ENCODE data around the gene WDFY2.
"Not testable (repeated sequence)": the region's sequence is repeated elsewhere in the genome, so short reads cannot be mapped to it uniquely, and the experiment has no call there.

The WDFY2 gene

DNA sequence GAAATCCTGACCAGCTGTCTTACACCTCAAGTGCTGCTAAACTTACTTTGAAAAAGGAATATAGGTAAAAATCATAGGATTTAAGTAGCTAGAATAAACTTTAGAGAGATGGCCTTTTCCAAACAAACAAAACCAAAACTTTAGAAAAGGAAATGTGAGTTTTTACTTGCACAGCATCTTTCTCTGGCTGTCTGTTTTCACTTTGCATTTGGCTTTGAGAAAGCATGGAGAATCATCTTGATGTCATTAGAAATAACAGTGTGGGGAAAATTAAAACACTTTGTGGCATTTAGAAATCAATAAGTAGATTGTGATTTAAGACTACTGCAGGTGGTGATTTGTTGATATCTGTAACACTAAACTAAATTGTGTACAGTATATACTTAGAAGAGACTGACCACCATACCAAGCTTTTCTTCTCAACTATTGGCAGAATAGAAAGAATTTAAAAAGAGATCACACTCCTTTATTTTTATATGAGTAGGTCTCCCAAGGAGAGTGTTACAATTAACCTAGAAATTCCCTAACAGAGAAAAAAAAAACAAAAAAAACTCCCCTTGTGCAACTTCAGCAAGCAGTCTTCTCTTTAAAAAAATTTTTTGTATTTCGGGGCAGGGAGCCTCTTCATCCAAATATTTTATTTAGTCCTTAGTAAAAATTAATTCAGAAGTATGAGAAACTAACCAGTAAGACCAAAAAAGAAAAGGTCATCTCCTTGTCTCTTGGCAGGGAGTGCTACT lies 6.1 kb downstream of the WDFY2 start:
- no peaks in the 10 kb centered on the region for H3K27me3 ChIP-seq (ENCODE audit: control insufficient read depth in 1 of 2, insufficient read depth in 2 of 2, low read length in 2 of 2)
- peaks cover 25% of the 10 kb centered on the region for H3K4me1 ChIP-seq (ENCODE audit: insufficient read depth, low read length)
- H3K9me3 ChIP-seq (ENCODE audit: low read length): no peaks in the 10 kb centered on the region
- H3K36me3 ChIP-seq (ENCODE audit: insufficient read depth, low read length): no peaks in the 10 kb centered on the region
- H3K27ac ChIP-seq (ENCODE audit: low read depth, low read length): no peak overlapping the region
- no peak overlapping the region for H3K4me3 ChIP-seq (ENCODE audit: low read depth in 1 of 2, low read length in 2 of 2)
- no peak overlapping the region for H3K9ac ChIP-seq (ENCODE audit: low read length)

DNA sequence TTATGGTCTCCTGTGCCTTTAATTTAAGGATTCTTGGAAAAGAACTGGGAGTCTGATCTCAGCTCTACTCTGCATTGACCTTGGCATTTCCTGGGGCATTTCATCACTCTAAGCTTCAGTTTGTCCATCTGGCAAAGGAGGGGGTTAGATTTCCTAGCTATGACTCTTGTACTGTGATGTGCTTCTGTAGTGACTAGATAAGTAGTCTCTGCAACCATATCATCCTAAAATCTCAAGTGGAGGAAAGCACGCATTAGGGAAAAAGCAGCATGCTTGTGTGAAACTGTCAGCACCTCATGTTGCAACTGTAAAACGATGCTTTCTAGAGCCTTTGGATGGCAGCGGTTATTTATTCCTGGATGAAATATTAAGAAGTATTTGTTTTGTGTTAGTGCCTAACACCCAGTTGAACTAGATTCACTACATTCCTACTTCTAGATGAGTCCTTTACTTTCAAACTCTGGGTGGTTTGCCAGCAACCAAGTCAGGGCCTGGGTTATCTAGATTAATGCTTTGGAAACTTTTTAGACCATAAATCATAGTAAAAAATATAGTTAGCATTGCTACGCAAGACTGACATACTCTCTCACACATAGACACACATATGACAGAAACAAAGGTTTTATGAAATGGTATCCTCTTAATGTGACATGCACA lies 6.8 kb downstream of the WDFY2 start:
- Histone ChIP-seq H3K9me3 (ENCODE audit: low read length) (no peaks in the 10 kb centered on the region), H3K27ac (ENCODE audit: low read depth, low read length) (no peak overlapping the region), H3K4me1 (ENCODE audit: insufficient read depth, low read length) (peaks cover 18% of the 10 kb centered on the region), H3K4me3 (ENCODE audit: low read depth in 1 of 2, low read length in 2 of 2) (no peak overlapping the region), H3K9ac (ENCODE audit: low read length) (no peak overlapping the region), H3K36me3 (ENCODE audit: insufficient read depth, low read length) (no peaks in the 10 kb centered on the region), H3K27me3 (ENCODE audit: control insufficient read depth in 1 of 2, insufficient read depth in 2 of 2, low read length in 2 of 2) (no peaks in the 10 kb centered on the region)

DNA sequence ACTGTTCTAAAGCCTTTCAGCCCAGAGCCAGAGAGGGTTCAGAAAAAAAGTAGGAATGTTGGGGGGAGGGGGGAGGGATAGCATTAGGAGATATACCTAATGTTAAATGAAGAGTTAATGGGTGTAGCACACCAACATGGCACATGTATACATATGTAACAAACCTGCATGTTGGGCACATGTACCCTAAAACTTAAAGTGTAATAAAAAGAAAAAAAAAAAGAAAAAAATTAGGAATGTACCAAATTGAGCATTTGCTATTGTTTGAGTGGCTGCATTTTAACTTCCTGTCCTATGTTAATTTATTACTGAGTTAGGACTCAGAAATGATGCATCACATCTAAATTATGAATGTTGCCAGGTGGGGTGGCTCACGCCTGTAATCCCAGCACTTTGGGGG lies 7.7 kb downstream of the WDFY2 start:
- H3K27me3 ChIP-seq (ENCODE audit: control insufficient read depth in 1 of 2, insufficient read depth in 2 of 2, low read length in 2 of 2); H3K9me3 ChIP-seq (ENCODE audit: low read length); H3K27ac ChIP-seq (ENCODE audit: low read depth, low read length); H3K36me3 ChIP-seq (ENCODE audit: insufficient read depth, low read length); H3K4me3 ChIP-seq (ENCODE audit: low read depth in 1 of 2, low read length in 2 of 2); H3K9ac ChIP-seq (ENCODE audit: low read length): not testable (repeated sequence)
- H3K4me1 ChIP-seq (ENCODE audit: insufficient read depth, low read length): peaks cover 18% of the 10 kb centered on the region

DNA sequence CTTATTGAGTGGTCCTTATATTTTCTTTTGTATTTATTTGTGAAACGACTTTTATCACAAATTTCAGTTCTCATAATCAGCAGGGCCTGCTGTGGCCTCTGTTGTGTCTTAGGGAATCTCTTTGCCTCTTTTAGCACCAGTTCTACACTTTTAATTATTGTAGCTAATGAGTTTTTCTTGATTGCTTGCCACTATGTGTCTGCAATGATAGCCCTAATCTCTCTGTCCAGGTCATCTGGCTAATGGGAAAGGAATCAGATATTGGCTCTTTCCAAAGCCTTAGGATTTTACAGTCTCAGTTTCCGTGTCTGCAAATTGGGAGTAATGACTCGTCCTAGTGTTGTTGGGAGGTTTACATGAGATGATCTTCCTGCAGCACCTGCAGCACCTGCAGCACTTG lies 10.2 kb downstream of the WDFY2 start:
- Histone ChIP-seq H3K27ac (ENCODE audit: low read depth, low read length) (no peak overlapping the region), H3K4me3 (ENCODE audit: low read depth in 1 of 2, low read length in 2 of 2) (no peak overlapping the region), H3K27me3 (ENCODE audit: control insufficient read depth in 1 of 2, insufficient read depth in 2 of 2, low read length in 2 of 2) (no peaks in the 10 kb centered on the region), H3K4me1 (ENCODE audit: insufficient read depth, low read length) (peaks cover 18% of the 10 kb centered on the region), H3K9ac (ENCODE audit: low read length) (no peak overlapping the region), H3K9me3 (ENCODE audit: low read length) (no peaks in the 10 kb centered on the region), H3K36me3 (ENCODE audit: insufficient read depth, low read length) (no peaks in the 10 kb centered on the region)

DNA sequence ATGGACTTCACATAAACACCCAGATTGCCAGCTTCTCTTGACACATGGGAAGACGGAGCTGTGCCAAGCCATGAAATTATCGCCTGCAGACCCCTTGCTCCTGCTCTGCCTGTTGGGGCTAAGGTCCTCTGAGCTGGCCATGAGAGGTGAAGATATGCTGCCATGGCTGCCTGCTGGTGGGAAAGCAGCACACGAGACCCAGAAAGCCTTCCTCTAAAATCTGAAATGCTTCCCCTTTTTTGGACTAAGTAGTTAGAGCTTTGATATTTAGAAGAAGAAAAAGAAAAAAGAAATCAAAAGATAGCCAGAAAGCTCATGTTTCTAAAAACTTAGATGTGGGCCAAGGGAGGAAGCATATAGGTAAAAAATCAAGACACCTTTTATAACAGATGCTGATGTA lies 11.2 kb downstream of the WDFY2 start:
- Histone ChIP-seq H3K27ac (ENCODE audit: low read depth, low read length) (no peak overlapping the region), H3K27me3 (ENCODE audit: control insufficient read depth in 1 of 2, insufficient read depth in 2 of 2, low read length in 2 of 2) (no peaks in the 10 kb centered on the region)

DNA sequence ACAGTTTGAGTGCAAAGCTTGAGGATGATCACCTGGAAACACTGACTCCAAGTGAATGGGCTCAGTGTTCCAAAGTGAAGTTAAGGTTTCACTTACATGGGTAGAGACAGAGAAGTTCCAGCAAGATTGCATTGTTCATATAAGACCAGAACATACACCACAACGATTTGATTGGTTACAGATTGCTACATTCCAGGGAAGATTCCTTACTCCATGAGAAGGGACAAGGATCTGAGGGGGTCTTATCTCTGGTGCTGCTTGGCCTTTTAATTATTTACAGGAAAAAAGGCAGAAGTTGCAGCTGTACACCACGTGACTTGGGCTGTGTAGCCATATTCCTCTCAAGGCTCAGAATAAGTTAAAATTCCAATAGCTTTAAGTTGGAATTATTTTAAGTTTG lies 12.3 kb downstream of the WDFY2 start:
- Histone ChIP-seq H3K36me3 (ENCODE audit: insufficient read depth, low read length) (no peaks in the 10 kb centered on the region), H3K27me3 (ENCODE audit: control insufficient read depth in 1 of 2, insufficient read depth in 2 of 2, low read length in 2 of 2) (no peaks in the 10 kb centered on the region), H3K27ac (ENCODE audit: low read depth, low read length) (no peak overlapping the region), H3K4me1 (ENCODE audit: insufficient read depth, low read length) (peaks cover 2% of the 10 kb centered on the region), H3K9ac (ENCODE audit: low read length) (no peak overlapping the region), H3K9me3 (ENCODE audit: low read length) (no peaks in the 10 kb centered on the region), H3K4me3 (ENCODE audit: low read depth in 1 of 2, low read length in 2 of 2) (no peak overlapping the region)

More for the DNA sequence above, 11.2 kb downstream of the WDFY2 start:
- Histone ChIP-seq H3K9me3 (ENCODE audit: low read length) (no peaks in the 10 kb centered on the region), H3K9ac (ENCODE audit: low read length) (no peak overlapping the region), H3K4me3 (ENCODE audit: low read depth in 1 of 2, low read length in 2 of 2) (no peak overlapping the region), H3K36me3 (ENCODE audit: insufficient read depth, low read length) (no peaks in the 10 kb centered on the region), H3K4me1 (ENCODE audit: insufficient read depth, low read length) (peaks cover 13% of the 10 kb centered on the region)

DNA sequence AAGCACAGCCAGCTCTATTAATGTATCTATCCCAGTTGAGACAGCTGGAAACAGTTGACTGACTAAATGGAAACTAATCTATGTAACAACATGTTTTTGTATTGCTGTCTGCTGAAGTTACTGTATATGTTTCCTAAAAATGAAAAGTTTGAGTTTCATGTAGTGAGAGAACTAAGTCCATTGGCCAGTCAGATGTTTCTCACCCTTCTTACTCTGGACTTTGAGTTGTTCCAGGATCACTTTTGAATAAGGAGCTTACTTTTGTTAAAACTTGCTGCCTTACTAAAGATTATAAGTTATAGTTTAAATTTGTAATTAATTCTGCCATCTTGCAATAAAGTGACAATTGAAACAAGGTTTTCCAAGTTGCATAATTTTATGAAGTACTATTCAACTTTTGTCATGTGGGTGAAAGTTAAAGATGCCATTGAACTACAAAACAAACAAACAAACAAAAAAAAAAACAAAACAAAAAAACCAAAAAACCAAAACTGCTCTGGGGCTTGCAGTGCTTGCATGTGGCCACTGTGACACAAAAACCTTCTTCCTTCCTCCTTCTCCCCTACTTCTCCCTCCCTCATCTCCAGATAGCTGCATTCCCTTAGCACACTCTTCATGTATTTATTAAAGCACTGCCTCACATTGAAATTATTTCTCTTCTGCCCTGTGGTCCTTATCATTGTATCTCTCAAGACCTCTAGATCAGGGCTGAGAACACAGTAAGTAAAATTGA lies 15.3 kb downstream of the WDFY2 start:
- Histone ChIP-seq H3K4me3 (ENCODE audit: low read depth in 1 of 2, low read length in 2 of 2) (no peak overlapping the region), H3K9me3 (ENCODE audit: low read length) (no peaks in the 10 kb centered on the region), H3K36me3 (ENCODE audit: insufficient read depth, low read length) (no peaks in the 10 kb centered on the region), H3K27me3 (ENCODE audit: control insufficient read depth in 1 of 2, insufficient read depth in 2 of 2, low read length in 2 of 2) (no peaks in the 10 kb centered on the region), H3K9ac (ENCODE audit: low read length) (no peak overlapping the region), H3K27ac (ENCODE audit: low read depth, low read length) (no peak overlapping the region), H3K4me1 (ENCODE audit: insufficient read depth, low read length) (no peaks in the 10 kb centered on the region)

DNA sequence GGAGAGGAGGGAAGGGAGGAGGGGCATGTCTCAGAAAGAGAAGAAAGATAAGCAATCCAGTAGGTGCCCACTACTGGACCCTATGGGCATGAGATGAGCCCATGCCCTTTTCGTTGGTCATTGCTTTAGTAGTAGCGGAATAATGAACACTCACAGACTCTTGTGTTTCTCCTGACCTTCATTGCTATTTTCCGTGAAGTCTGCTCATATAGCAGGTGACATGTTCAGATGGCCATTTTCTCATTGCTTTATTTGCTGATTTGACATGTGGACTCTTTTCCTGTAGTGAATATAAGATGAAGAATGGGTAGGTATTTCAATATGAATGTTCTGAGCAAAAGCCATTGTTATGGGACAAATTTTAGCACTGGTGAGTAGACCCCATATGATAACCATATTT lies 16.4 kb downstream of the WDFY2 start:
- Histone ChIP-seq H3K27ac (ENCODE audit: low read depth, low read length) (no peak overlapping the region), H3K4me3 (ENCODE audit: low read depth in 1 of 2, low read length in 2 of 2) (no peak overlapping the region), H3K9ac (ENCODE audit: low read length) (no peak overlapping the region), H3K9me3 (ENCODE audit: low read length) (no peaks in the 10 kb centered on the region), H3K4me1 (ENCODE audit: insufficient read depth, low read length) (peaks cover 3% of the 10 kb centered on the region), H3K36me3 (ENCODE audit: insufficient read depth, low read length) (no peaks in the 10 kb centered on the region), H3K27me3 (ENCODE audit: control insufficient read depth in 1 of 2, insufficient read depth in 2 of 2, low read length in 2 of 2) (no peaks in the 10 kb centered on the region)

DNA sequence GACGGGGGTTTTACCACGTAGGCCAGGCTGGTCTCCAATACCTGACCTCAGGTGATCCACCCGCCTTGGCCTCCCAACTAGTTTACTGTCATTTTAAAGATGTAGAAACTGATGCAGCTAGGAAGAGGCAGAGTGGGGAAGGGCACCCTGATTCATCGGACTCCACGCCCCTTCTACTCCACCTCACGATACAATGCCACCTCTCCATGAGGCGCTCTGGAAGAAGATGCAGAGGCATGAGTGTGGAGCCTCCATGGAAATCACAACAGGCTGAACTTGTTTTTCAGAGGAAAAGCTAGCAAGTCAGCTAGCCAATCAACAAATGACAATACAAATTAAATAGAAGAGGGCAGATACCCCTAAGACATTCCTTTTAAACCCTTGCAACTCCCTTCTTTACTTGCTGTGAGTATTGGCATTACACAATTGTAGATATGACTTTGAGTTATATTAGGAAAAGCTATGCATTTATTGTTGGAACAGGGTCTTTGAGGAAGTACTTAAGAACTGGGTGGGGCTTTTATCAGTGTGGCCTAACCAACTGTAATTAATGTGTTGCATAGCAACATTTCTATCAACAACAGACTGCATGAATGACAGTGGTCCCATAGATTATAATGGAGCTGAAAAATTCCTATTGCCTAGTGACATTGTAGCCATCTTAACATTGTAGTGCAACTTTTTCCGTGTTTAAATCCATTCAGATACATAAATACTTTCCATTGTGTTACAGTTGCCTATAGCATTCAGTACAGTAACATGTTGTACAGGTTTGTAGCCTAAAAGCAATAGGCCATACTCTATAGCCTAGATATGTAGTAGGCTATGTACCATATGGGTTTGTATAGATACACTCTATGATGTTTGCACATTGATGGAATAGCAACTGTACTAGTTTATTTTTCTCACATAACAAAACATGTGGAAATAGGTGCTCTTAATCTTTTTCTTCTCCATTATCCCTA lies 17.6 kb downstream of the WDFY2 start:
- H3K9me3 ChIP-seq (ENCODE audit: low read length): no peaks in the 10 kb centered on the region
- no peak overlapping the region for H3K9ac ChIP-seq (ENCODE audit: low read length)
- no peaks in the 10 kb centered on the region for H3K36me3 ChIP-seq (ENCODE audit: insufficient read depth, low read length)
- H3K4me3 ChIP-seq (ENCODE audit: low read depth in 1 of 2, low read length in 2 of 2): no peak overlapping the region
- H3K27me3 ChIP-seq (ENCODE audit: control insufficient read depth in 1 of 2, insufficient read depth in 2 of 2, low read length in 2 of 2): no peaks in the 10 kb centered on the region
- H3K4me1 ChIP-seq (ENCODE audit: insufficient read depth, low read length): peaks cover 9% of the 10 kb centered on the region
- H3K27ac ChIP-seq (ENCODE audit: low read depth, low read length): no peak overlapping the region

DNA sequence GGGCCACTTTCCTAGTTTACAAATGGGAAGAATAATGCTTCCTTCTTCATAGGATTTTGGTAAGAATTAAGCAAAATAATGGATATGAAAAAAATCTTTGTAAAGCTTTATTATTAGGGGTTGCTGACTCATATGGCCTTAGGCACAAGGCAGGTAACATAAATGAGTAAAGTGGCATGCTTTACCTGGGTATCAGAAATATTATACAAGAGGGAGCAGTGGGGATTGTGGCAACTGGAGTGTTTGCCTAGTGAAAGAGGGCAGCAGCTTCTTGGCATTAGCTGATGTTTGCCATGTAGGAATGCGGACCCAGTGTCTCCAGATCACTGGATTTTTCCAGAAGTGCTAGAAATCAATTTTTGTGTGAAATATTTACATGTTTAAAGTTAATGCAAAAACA lies 19.5 kb downstream of the WDFY2 start:
- Histone ChIP-seq H3K4me3 (ENCODE audit: low read depth in 1 of 2, low read length in 2 of 2) (no peak overlapping the region), H3K27me3 (ENCODE audit: control insufficient read depth in 1 of 2, insufficient read depth in 2 of 2, low read length in 2 of 2) (no peaks in the 10 kb centered on the region), H3K4me1 (ENCODE audit: insufficient read depth, low read length) (peaks cover 9% of the 10 kb centered on the region), H3K9ac (ENCODE audit: low read length) (no peak overlapping the region), H3K27ac (ENCODE audit: low read depth, low read length) (no peak overlapping the region), H3K9me3 (ENCODE audit: low read length) (no peaks in the 10 kb centered on the region), H3K36me3 (ENCODE audit: insufficient read depth, low read length) (no peaks in the 10 kb centered on the region)

DNA sequence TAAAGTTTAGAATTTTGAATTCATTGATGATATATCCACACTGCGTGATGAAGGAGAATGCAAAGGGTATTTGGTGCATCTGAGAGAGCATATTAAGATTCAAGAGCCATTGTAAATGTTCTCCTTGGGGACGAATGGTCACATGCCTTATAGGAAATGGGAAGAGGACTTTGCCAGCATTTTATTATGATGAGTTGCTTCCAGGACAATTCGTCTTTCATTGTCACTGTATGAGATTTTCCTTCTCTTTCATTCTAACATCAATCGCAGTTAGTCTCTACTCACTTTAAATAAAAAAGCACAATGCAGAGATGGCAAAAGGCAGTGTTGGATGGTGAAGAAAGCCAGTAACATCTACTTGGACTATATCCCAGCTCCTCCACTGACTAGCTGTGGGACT lies 21.4 kb downstream of the WDFY2 start:
- H3K4me3 ChIP-seq (ENCODE audit: low read depth in 1 of 2, low read length in 2 of 2): no peak overlapping the region
- H3K9ac ChIP-seq (ENCODE audit: low read length): no peak overlapping the region
- H3K4me1 ChIP-seq (ENCODE audit: insufficient read depth, low read length): peaks cover 9% of the 10 kb centered on the region

More for the DNA sequence above, 21.4 kb downstream of the WDFY2 start:
- Histone ChIP-seq H3K27ac (ENCODE audit: low read depth, low read length) (no peak overlapping the region), H3K36me3 (ENCODE audit: insufficient read depth, low read length) (no peaks in the 10 kb centered on the region), H3K27me3 (ENCODE audit: control insufficient read depth in 1 of 2, insufficient read depth in 2 of 2, low read length in 2 of 2) (no peaks in the 10 kb centered on the region), H3K9me3 (ENCODE audit: low read length) (no peaks in the 10 kb centered on the region)
